Fibroblast of skin of left biceps (primary cell): ENCODE data around the gene SDSL.

Experiments
- DNase-seq, 2 experiments: peaks; one replicate each; pipeline ENCODE4 v3.0.0-alpha.2; 2013; ENCODE audit warnings: low read depth in 2 of 2

Gene SDSL

DNA sequence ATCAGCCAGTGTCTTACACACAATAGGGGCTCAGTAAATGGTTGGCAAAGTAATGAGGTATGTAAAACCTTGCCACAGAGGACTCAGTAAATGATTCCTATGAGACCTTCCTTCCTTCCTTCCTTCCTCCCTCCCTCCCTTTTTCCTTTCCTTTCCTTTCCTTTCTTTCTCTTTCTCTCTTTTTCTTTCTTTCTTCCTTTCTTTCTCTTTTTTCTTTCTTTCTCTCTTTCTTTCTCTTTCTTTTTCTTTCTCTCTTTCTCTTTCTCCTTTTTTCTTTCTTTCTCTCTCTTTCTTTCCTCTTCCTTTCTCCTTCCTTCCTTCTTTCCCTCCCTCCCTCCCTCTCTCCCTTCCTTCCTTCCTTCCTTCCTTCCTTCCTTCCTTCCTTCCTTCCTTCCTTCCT, 26.0 kb upstream of the SDSL start:
- no peak for DNase-seq

DNA sequence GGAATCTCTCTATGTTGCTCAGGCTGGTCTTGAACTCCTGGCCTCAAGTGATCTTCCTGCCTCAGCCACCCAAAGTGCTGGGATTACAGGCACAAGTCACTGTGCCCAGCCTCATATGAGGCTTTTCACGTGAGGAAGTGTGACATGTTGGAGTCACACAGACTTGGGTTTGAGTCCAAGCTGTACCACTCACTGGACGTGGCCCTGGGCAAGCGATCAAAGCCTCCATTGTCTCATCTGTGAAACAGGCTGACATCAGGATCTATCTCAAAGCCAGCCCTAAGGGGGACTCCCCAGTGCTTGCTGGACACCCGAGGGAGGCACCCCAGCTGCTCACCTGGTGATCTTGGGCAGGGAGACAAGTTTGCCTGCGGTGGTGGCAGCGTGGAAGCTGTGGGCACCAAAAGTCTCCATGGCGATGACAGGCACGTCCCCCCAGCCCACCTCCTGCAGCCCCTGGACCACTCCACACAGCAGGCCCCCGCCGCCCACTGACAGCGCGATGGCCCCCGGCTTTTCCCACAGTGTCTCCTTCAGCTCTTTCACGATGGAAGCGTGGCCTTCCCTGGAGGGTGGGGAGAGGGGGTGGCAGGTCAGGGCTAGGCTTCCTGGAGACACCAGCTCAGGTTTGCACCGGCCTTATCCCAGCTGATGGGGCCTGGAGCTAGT, 25.2 kb upstream of the SDSL start:
- DNase-seq, result no peak

GRCh38 chr12:113397497-113398197, 24.5 kb upstream of the SDSL start:
- DNase-seq, result no peak

GRCh38 chr12:113398346-113399290, 23.6 kb upstream of the SDSL start:
- no peak for DNase-seq

DNA sequence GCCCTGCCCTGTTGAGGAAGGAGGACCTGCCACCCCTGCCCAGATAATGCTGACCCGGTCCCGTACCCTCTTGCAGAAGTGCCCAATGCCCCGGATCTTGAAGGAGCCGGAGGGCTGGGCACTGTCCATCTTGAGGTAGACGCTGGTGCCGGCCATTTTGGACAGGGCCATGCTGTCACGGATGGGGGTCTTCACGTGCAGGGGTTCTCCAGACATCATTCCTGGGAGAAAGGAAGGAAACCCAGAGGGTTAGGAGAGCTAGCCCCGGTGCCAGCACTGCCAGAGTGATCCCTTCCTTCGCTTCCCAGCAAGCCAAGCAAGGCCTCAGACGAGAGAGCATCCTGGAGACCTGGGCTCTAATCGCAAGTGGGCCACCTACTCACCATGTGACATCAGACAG, 22.7 kb upstream of the SDSL start:
- DNase-seq, result no peak

DNA sequence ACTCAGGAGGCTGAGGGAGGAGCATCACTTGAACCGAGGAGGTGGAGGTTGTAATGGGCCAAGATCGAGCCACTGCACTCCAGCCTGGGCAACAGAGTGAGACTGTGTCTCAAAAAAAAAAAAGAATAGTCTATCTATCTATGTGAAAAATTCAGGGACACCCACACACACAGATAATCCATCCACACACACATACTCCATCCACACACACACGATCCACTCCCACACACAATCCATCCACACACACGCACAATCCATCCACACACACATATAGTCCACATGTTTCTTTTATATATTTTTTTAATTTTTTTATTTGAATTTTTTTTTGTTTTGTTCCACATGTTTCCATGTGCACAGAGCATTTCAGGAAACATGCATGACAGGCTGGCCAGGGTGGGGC, 21.8 kb upstream of the SDSL start:
- no peak for DNase-seq

- no peak for DNase-seq
Measured at GRCh38 chr12:113401066-113402000, 20.8 kb upstream of the SDSL start.

DNA sequence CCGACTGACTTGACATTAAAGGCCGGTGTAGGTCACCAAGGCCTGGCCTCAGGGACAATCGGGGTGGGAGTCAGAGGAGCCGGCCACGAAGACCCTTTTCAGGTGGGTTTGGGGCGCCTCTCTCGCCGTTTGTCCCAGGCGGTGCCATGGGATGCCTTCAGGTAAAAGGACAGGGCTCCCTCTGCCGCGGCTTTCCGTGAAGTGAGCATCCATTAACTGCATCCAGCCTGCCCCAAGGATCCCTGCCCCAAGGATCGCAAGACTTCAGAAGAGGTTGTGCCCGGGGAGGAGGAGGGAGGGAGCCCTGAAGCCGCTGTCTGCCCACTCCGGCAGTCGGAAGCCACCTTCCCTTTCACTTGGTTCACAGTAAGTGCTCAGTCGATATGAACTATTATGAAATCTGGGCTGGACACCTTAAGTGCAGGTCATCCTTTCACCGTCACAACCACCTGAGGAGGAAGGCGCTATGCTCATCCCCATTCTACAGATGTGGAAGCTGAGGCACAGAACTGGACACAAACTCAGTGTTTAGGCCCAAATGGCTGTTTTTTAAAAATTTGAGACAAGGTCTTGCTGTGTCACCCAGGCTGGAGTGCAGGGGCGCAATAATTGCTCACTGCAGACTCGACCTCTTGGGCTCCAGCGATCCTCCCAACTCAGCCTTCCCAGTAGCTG, 19.5 kb upstream of the SDSL start:
- no peak for DNase-seq

DNA sequence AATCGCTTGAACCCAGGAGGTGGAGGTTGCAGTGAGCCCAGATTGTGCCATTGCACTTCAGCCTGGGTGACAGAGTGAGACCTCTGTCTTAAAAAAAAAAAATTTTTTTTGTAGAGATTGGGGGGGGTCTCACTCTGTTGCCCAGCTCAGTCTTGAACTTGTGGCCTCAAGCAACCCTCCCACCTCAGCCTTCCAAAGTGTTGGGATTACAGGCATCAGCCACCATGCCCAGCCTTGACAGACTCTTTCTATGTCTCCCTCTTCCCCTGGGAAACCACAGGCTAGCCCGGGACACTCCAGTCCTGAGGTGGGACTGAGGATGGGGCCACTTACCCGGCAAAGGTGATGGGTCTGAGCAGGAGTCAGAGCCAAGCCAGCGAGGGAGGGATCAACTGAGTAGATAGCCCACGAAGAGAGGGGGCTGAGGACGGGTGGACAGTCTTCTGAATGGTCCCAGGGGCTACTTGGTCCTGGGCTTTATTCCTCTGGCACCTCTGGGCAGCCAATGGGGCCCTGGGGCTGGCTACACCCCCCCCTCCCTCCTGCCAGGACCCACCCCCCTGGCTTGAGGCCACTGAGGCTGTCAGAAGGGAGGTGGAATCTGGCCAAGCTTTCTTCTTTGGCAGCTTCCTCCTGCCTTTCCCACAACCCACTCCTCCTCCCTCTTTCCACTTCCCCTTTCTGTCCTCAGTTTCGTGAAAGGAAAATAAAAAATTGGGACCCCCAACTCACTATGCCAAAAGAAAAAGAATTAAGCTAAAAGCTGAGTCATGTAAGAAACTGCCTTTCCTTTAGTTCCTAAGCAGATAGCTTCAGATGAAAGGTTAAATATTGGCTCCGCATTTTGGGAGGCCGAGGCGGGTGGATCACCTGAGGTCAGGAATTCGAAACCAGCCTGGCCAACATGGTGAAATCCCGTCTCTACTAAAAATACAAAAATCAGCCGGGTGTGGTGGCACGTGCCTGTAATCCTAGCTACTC, 18.5 kb upstream of the SDSL start, which contains the start of gene SDS:
Gene SDS, minus strand, starts transcription at position 453 of the 981 bp plus-strand sequence. CDS start 4,179 bp downstream, outside the sequence.
- no peak for DNase-seq

DNA sequence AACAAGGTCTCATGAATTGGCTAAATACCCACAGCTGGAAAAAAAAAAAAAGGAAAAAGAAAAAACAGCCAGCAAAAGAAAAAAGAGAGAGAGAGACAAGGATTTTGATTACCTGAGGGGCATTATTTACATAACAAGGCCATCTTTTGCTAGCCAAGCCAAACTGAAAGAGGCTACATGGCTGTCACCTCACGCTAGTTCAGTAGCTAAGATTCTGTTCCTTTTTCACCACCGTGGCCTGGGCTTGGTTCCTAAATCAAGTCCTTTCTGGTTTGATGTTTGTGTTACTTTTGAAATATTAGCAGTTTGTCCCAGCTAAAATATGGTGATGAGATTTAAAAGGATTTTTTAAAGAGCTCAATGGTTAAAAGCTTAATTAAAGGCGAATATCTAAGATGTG, 16.5 kb upstream of the SDSL start:
- no peak for DNase-seq

DNA sequence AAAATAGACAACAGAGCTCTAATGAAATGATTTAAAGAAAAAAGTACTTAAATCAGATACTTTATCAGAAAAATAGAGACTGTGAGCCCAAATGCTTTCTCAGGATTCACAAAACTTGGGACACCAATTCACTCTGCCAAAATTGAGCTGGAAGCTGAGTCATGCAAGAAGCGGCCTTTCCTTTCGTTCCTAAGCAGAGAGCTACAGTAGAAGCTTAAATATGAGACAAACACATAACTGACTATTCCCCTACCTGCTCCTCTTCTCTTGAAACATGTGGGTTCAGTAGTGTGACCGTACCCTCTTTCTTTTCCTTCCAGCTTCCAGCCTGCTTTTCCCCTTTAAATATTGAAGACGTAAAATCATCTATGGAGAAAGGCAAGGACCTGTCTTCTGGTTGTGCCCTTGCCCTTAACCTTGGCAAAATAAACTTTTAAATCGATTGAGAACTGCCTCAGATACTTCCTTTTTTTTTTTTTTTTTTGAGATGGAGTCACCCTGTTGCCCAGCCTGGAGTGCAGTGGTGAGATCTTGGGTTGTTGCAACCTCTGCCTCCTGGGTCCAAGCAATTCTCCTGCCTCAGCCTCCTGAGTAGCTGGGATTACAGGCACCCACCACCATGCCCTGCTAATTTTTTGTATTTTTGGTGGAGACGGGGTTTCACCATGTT, 14.1 kb upstream of the SDSL start:
- DNase-seq, result no peak

DNA sequence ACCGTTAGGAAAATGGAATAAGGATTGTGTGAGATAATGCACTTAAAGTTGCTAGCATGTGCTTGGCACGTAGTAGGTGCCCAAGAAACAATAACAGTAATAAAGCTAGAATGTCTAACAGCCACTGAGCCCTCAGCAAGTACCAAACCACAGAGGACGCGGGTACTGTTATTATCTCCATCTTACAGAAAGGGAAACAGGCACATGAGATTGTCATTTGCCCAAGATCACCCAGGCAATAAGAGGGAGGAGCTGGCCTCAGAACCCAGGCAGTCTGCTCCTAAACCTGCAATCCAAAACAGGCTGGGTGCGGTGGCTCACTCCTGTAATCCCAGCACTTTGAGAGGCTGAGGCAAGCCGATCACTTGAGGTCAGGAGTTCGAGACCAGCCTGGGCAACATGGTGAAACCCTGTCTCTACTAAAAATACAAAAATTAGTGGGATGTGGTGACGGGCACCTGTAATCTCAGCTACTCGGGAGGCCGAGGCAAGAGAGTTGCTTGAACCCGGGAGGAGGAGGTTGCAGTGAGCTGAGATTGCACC, 13.4 kb upstream of the SDSL start:
- DNase-seq, result no peak

GRCh38 chr12:113409462-113410124, 12.6 kb upstream of the SDSL start:
- no peak for DNase-seq

DNA sequence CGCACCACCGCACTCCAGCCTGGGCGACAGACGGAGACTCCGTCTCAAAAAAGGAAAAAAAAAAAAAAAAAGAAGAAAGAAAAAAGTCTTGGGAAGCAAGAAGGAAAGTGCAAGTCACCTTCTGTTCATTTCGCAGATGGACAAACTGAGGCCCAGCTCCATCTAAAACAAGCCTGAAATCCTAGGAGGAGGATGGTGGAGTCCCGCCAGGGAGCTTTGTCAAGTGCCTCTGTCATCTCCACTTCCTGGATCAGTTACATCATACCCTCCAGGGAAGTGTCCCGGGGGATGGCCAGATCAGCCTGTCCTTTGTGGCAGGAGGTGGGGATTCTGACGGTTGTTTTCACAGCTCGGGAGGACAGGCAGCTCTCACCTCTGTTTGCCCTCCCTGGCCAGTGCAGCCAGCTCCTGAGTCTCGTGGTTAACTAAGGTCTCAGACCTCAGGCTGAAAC, 8.7 kb upstream of the SDSL start:
- DNase-seq, result no peak

GRCh38 chr12:113414519-113415038, 7.6 kb upstream of the SDSL start:
- no peak for DNase-seq

- DNase-seq, result no peak
Measured at GRCh38 chr12:113416091-113416754, 6.0 kb upstream of the SDSL start.

DNA sequence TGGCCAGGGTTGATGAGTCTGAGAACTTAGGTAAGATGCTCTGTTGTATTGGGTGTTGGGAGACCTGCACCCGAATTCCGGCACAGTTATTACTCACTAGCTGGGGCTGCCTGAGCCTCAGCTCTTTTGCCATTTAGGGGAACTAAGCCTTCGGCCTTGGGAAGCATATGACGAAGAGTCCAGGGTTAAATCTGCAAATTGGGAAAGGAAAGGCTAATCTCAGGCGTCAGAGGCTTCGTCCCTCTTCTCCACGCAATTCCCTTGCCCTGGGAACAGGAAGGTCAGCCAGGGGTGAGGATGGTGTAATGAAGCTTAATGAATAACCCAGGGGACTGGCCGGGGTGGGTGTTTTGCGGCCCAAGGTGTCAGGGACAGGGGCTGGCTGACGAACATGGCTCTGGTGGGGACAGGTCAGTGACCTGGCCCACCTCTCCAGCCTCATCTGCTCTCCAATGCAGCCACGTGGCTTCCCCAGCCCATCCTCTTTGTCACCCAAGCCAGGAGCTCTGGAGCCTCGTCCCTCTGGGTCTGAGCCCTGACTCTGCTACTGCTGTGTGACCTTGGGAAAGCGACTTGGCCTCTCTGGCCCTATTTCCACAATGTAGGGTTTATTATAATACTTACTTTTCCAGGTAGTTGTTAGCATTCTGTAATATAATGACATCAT, 3.8 kb upstream of the SDSL start:
- DNase-seq, result no peak
